Endothelial cell of umbilical vein (primary cell): ENCODE results near the gene CDK19. TPM values are rescaled to one million over a fixed set of nuclear protein-coding genes. Genes with fewer than 3 reads are reported as not detected.

Source experiments
- BruUV-seq: library from RNA; stranded (reverse); fragments of 400-500 nt; replicated peaks from 2 replicates; lab custom pipeline; 2021; lab: Mats Ljungman, UMichigan
- CTCF ChIA-PET: fragments of 300-600, 350-600 bp; sonication (Branson Sonifier 250); formaldehyde crosslinking; loops from one replicate; lab custom pipeline; 2021; ENCODE audit warnings: antibody characterized with exemption, inconsistent platforms; lab: Charles Lee
- POLR2A ChIA-PET: fragments of 300-600, 350-600 bp; sonication (Branson Sonifier 250); formaldehyde crosslinking; loops from one replicate; lab custom pipeline; 2021; ENCODE audit warnings: antibody characterized with exemption, inconsistent platforms; lab: Charles Lee
- DNase-seq: peaks from one replicate; pipeline ENCODE4 v3.0.0-alpha.2; 2011; ENCODE audit warnings: low read depth, low spot score
- FAIRE-seq: peaks from 2 replicates; lab custom pipeline; 2011; peaks lifted over from hg19 to GRCh38; lab: Jason Lieb, UNC
- H2AFZ ChIP-seq: 2 replicates; pipeline ENCODE4 v1.6.0; 2012; ENCODE audit warnings: low read depth, low read length, control low read depth, inconsistent platforms
- H3K27ac ChIP-seq: 2 replicates; pipeline ENCODE4 v1.5.1; 2011; ENCODE audit warnings: low read depth, mild to moderate bottlenecking, control low read depth, low read length, moderate library complexity; ENCODE audit not compliant: insufficient read depth
- H3K27me3 ChIP-seq, 2 experiments: 2 replicates each; pipeline versions ENCODE4 v1.6.0 to v1.6.1; 2011; ENCODE audit warnings: low read length in 2 of 2, mixed read lengths in 1 of 2; ENCODE audit not compliant: control insufficient read depth in 2 of 2, insufficient read depth in 2 of 2
- H3K36me3 ChIP-seq, 2 experiments: 2 replicates in 1 of 2; 3 replicates in 1 of 2; pipeline ENCODE4 v1.5.1; 2011; ENCODE audit warnings: low read length in 2 of 2, mild to moderate bottlenecking in 1 of 2, moderate library complexity in 1 of 2; ENCODE audit not compliant: control insufficient read depth in 2 of 2, insufficient read depth in 2 of 2; ENCODE audit errors: extremely low read depth in 1 of 2
- H3K4me1 ChIP-seq: 3 replicates; pipeline ENCODE4 v1.5.1; 2011; ENCODE audit warnings: mild to moderate bottlenecking, low read length; ENCODE audit not compliant: control insufficient read depth, insufficient read depth; ENCODE audit errors: extremely low read depth
- H3K4me2 ChIP-seq: 2 replicates; pipeline ENCODE4 v1.6.1; 2011; ENCODE audit warnings: low read length, control low read depth, mixed read lengths; ENCODE audit not compliant: insufficient read depth
- H3K4me3 ChIP-seq, 3 experiments: fragments of 200-600 bp in 1 of 3; sonication (generic), shearing (Covaris generic) in 1 of 3; replicated peaks in 1 of 3; 2 replicates each; pipeline ENCODE4 v1.5.1; 2011 to 2016; ENCODE audit warnings: control low read depth in 3 of 3, low read length in 3 of 3, mild to moderate bottlenecking in 2 of 3, inconsistent platforms in 1 of 3, low read depth in 1 of 3, moderate library complexity in 1 of 3; ENCODE audit not compliant: insufficient read depth in 1 of 3
- H3K79me2 ChIP-seq: 2 replicates; pipeline ENCODE4 v1.6.0; 2012; ENCODE audit warnings: low read length, inconsistent platforms; ENCODE audit not compliant: control insufficient read depth, insufficient read depth
- H3K9ac ChIP-seq: replicated peaks from 2 replicates; pipeline ENCODE3; 2011; ENCODE audit warnings: low read length, control low read depth; ENCODE audit not compliant: insufficient read depth; ENCODE audit errors: extremely low read depth
- H3K9me1 ChIP-seq: replicated peaks from 3 replicates; pipeline ENCODE4 v1.6.0; 2011; ENCODE audit warnings: mild to moderate bottlenecking, low read length; ENCODE audit not compliant: control insufficient read depth, insufficient read depth; ENCODE audit errors: extremely low read depth
- H3K9me3 ChIP-seq: replicated peaks from 2 replicates; pipeline ENCODE4 v1.5.1; 2012; ENCODE audit warnings: low read length, inconsistent platforms; ENCODE audit not compliant: control insufficient read depth, insufficient read depth
- H4K20me1 ChIP-seq: replicated peaks from 2 replicates; pipeline ENCODE3; 2011; ENCODE audit warnings: mild to moderate bottlenecking, low read length; ENCODE audit not compliant: control insufficient read depth, insufficient read depth; ENCODE audit errors: extremely low read depth
- EZH2 ChIP-seq: IDR thresholded peaks from 2 replicates; pipeline ENCODE4 v1.6.1; 2012; ENCODE audit warnings: borderline replicate concordance, low read depth, mild to moderate bottlenecking, moderate library complexity, low read length, inconsistent platforms; ENCODE audit not compliant: severe bottlenecking
- FOS ChIP-seq: IDR thresholded peaks from 2 replicates; pipeline ENCODE4 v1.6.1; 2011; ENCODE audit warnings: mild to moderate bottlenecking, low read length, moderate library complexity, borderline replicate concordance; ENCODE audit not compliant: insufficient read depth
- GATA2 ChIP-seq: IDR thresholded peaks from 2 replicates; pipeline ENCODE4 v1.7.0; 2011; ENCODE audit warnings: low read depth, mild to moderate bottlenecking, moderate library complexity, mixed read lengths, low read length; ENCODE audit not compliant: insufficient read length, insufficient read depth
- JUN ChIP-seq: IDR thresholded peaks from 2 replicates; pipeline ENCODE4 v1.6.1; 2011; ENCODE audit warnings: borderline replicate concordance, low read depth; ENCODE audit not compliant: insufficient read length, insufficient read depth
- MYC ChIP-seq: IDR thresholded peaks from one replicate; pipeline ENCODE4 v1.6.1; 2011; ENCODE audit warnings: mild to moderate bottlenecking, low read depth, low read length
- POLR2A ChIP-seq: IDR thresholded peaks from 2 replicates; pipeline ENCODE4 v1.6.1; 2012; ENCODE audit warnings: low read depth, mild to moderate bottlenecking, control low read depth, low read length
- POLR2AphosphoS5 ChIP-seq: IDR thresholded peaks from 2 replicates; pipeline ENCODE4 v1.6.1; 2012; ENCODE audit warnings: low read depth, mild to moderate bottlenecking, control low read depth, low read length, moderate library complexity; ENCODE audit not compliant: insufficient read depth
- dilution Hi-C: fragments of 300-500 bp; cut with MboI; formaldehyde crosslinking; loops from one replicate; pipeline ENCODE4 v1.15.0; 2019; ENCODE audit warnings: low sequenced_read_pairs; ENCODE audit not compliant: extremely low pct_ligation_motif_present
- intact Hi-C: fragments of 100-400 bp; cut with micrococcal nuclease; formaldehyde crosslinking; loops from one replicate; pipeline ENCODE4 v1.10.0; 2022
- polyA plus RNA-seq, 4 experiments: library from polyadenylated mRNA; depleted of rRNA in 3 of 4; stranded (reverse) in 3 of 4; unstranded in 1 of 4; fragments of >200 nt; gene quantifications; 2 replicates each; pipeline versions ENCODE4 v1.2.1 to v1.2.3, GENCODE V29; 2011 to 2012; ENCODE audit warnings: missing spikeins in 1 of 4
- total RNA-seq: library from RNA; stranded (reverse); gene quantifications from 2 replicates; pipeline ENCODE4 v1.2.3, GENCODE V29; 2021
- TF ChIP-seq, protein P1 (sequence below), 2 donors: IDR thresholded peaks; 1 replicate in 1 of 2; 2 replicates in 1 of 2; pipeline ENCODE4 v1.5.1; 2011; ENCODE audit warnings: low read length in 2 of 2, mild to moderate bottlenecking in 2 of 2, moderate library complexity in 2 of 2, control low read depth in 1 of 2, inconsistent platforms in 1 of 2, low read depth in 1 of 2; ENCODE audit not compliant: insufficient read depth in 1 of 2; ENCODE audit errors: extremely low read depth in 1 of 2
- TF ChIP-seq, protein P2 (sequence below): IDR thresholded peaks from 2 replicates; pipeline ENCODE4 v1.6.1; 2011; ENCODE audit not compliant: insufficient read depth, insufficient read length

Gene CDK19
- total and polyA plus RNA-seq, 2 donors (not counting 3 experiments of a cell fraction or from before 2014, with no cell fraction given) = 4.6 to 12.1 TPM

DNA sequence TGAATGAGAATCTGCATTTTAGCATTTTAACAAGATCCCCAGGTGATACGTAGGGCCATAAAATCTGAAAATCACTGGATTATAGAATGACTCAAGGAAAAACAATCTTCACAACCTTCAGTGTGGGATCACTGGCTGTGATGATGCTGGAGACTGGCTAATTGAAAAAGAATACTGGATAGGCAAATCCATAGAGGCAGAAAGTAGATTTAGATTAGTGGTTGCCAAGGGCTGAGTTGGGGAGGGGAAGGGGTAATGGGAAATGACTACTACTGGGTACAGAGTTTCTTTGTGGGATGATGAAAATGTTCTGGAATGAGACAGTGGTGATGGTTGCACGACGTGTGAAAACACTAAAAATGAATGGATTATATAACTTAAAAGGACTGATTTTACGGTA is 84.1 kb downstream of the CDK19 start:
- no peak overlapping the region for H3K27ac ChIP-seq
- H4K20me1 ChIP-seq = no peaks in the 10 kb centered on the region
- POLR2A ChIA-PET = no interaction called here
- H3K9me3 ChIP-seq = no peaks in the 10 kb centered on the region
- H3K4me3 ChIP-seq = no peak overlapping the region
- H3K9ac ChIP-seq = no peak overlapping the region
- no peaks in the 10 kb centered on the region for H3K27me3 ChIP-seq
- H3K4me2 ChIP-seq = no peak overlapping the region
- intact Hi-C loops (no loop called here), dilution Hi-C loops (no loop called here)
- no peak for FAIRE-seq
- CTCF ChIA-PET = interaction anchor here (1.1 to 1.3 kb wide), 2 partner anchors 11 to 13 kb away, joined by 3 to 4 read pairs; no protein-coding TSS in a partner anchor
- DNase-seq = no peak
- no TSS peak for BruUV-seq
- H3K79me2 ChIP-seq = no peaks in the 10 kb centered on the region
- H3K36me3 ChIP-seq = no peaks in the 10 kb centered on the region
- no peak overlapping the region for H2AFZ ChIP-seq
- no peaks in the 10 kb centered on the region for H3K9me1 ChIP-seq
- no peak for TF ChIP-seq FOS
- TF ChIP-seq, protein P1, sequence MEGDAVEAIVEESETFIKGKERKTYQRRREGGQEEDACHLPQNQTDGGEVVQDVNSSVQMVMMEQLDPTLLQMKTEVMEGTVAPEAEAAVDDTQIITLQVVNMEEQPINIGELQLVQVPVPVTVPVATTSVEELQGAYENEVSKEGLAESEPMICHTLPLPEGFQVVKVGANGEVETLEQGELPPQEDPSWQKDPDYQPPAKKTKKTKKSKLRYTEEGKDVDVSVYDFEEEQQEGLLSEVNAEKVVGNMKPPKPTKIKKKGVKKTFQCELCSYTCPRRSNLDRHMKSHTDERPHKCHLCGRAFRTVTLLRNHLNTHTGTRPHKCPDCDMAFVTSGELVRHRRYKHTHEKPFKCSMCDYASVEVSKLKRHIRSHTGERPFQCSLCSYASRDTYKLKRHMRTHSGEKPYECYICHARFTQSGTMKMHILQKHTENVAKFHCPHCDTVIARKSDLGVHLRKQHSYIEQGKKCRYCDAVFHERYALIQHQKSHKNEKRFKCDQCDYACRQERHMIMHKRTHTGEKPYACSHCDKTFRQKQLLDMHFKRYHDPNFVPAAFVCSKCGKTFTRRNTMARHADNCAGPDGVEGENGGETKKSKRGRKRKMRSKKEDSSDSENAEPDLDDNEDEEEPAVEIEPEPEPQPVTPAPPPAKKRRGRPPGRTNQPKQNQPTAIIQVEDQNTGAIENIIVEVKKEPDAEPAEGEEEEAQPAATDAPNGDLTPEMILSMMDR (IDR thresholded peaks at IDR 0.05; ENCODE audit: extremely low read depth in 1 of 2, insufficient read depth in 1 of 2, low read depth in 1 of 2, low read length in 2 of 2) = no peak
- no peak for TF ChIP-seq POLR2AphosphoS5
- TF ChIP-seq JUN = no peak
- no peak for TF ChIP-seq POLR2A
- TF ChIP-seq, protein P2, sequence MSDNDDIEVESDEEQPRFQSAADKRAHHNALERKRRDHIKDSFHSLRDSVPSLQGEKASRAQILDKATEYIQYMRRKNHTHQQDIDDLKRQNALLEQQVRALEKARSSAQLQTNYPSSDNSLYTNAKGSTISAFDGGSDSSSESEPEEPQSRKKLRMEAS = no peak
- TF ChIP-seq EZH2 = no peak
- no peak for TF ChIP-seq GATA2
- TF ChIP-seq MYC = no peak
- no peaks in the 10 kb centered on the region for H3K4me1 ChIP-seq
